HTERT RPE-1 (cell line): Measurements from ENCODE around the gene TRERF1.

Source experiments
- in situ Hi-C: fragments of 300-500 bp; cut with MboI; formaldehyde crosslinking; loops from 4 replicates; pipeline ENCODE4 v1.14.3; 2020; ENCODE audit warnings: low sequenced_read_pairs

Gene TRERF1

GRCh38 chr6:42280966-42281533, 170.7 kb downstream of the TRERF1 start:
- in situ Hi-C loops = no loop called here

- in situ Hi-C loops = no loop called here
Observed at GRCh38 chr6:42279966-42280629, 171.6 kb downstream of the TRERF1 start.

GRCh38 chr6:42279144-42279781, 172.5 kb downstream of the TRERF1 start:
- in situ Hi-C loops = no loop called here

- in situ Hi-C loops = no loop called here
Observed at GRCh38 chr6:42278131-42278853, 173.4 kb downstream of the TRERF1 start.

GRCh38 chr6:42276034-42276890, 175.5 kb downstream of the TRERF1 start:
- in situ Hi-C loops = no loop called here

- in situ Hi-C loops = no loop called here
Observed at GRCh38 chr6:42275376-42276033, 176.2 kb downstream of the TRERF1 start.

GRCh38 chr6:42274898-42275297, 176.8 kb downstream of the TRERF1 start:
- in situ Hi-C loops = no loop called here

GRCh38 chr6:42271834-42272805, 179.6 kb downstream of the TRERF1 start:
- in situ Hi-C loops = no loop called here

GRCh38 chr6:42269974-42270510, 181.7 kb downstream of the TRERF1 start:
- in situ Hi-C loops = no loop called here

- in situ Hi-C loops = no loop called here
Observed at GRCh38 chr6:42269553-42269952, 182.2 kb downstream of the TRERF1 start.

- in situ Hi-C loops = no loop called here
Observed at GRCh38 chr6:42268835-42269204, 182.9 kb downstream of the TRERF1 start.

- in situ Hi-C loops = no loop called here
Observed at GRCh38 chr6:42268016-42268834, 183.5 kb downstream of the TRERF1 start.

- in situ Hi-C loops = no loop called here
Observed at GRCh38 chr6:42266538-42266937, 185.2 kb downstream of the TRERF1 start.

- in situ Hi-C loops = no loop called here
Observed at GRCh38 chr6:42264852-42265390, 186.8 kb downstream of the TRERF1 start.

- in situ Hi-C loops = no loop called here
Observed at GRCh38 chr6:42264162-42264851, 187.4 kb downstream of the TRERF1 start.

GRCh38 chr6:42263165-42263728, 188.5 kb downstream of the TRERF1 start:
- in situ Hi-C loops = no loop called here

- in situ Hi-C loops = no loop called here
Observed at GRCh38 chr6:42260972-42261371, 190.8 kb downstream of the TRERF1 start.
